Small intestine (tissue), 7 donors: Measurements from ENCODE around the gene RASAL1. TPM values are rescaled to one million over a fixed set of nuclear protein-coding genes. Genes with fewer than 3 reads are reported as not detected.

Experiments used
- DNase-seq, 2 donors: peaks; one replicate each; pipeline versions ENCODE4 v3.0.0 to v3.0.0-alpha.2; 2013
- FAIRE-seq: peaks from 2 replicates; lab custom pipeline; 2012; peaks lifted over from hg19 to GRCh38; lab: Jason Lieb, UNC
- H3K27ac ChIP-seq, 3 donors: one replicate each; pipeline ENCODE4 v1.5.1; 2013; ENCODE audit warnings: low read length in 2 of 3, mild to moderate bottlenecking in 2 of 3, control low read depth in 1 of 3, inconsistent platforms in 1 of 3, low read depth in 1 of 3, moderate library complexity in 1 of 3
- H3K27me3 ChIP-seq, 3 donors: one replicate each; pipeline ENCODE4 v1.6.1; 2013; ENCODE audit warnings: low read length in 3 of 3, inconsistent platforms in 1 of 3; ENCODE audit not compliant: control insufficient read depth in 3 of 3, insufficient read depth in 3 of 3
- H3K36me3 ChIP-seq, 3 donors: one replicate each; pipeline ENCODE4 v1.6.1; 2013; ENCODE audit warnings: low read length in 3 of 3, inconsistent platforms in 1 of 3, low read depth in 1 of 3, mild to moderate bottlenecking in 1 of 3, moderate library complexity in 1 of 3; ENCODE audit not compliant: control insufficient read depth in 3 of 3, insufficient read depth in 2 of 3
- H3K4me1 ChIP-seq, 3 donors: one replicate each; pipeline ENCODE4 v1.6.1; 2013; ENCODE audit warnings: low read length in 2 of 3, inconsistent platforms in 1 of 3, low read depth in 1 of 3, mild to moderate bottlenecking in 1 of 3, moderate library complexity in 1 of 3; ENCODE audit not compliant: control insufficient read depth in 3 of 3, insufficient read depth in 2 of 3
- H3K4me3 ChIP-seq, 3 donors: one replicate each; pipeline ENCODE4 v1.5.1; 2013; ENCODE audit warnings: low read length in 3 of 3, control low read depth in 1 of 3, inconsistent platforms in 1 of 3, low read depth in 1 of 3, mild to moderate bottlenecking in 1 of 3, moderate library complexity in 1 of 3
- H3K9me3 ChIP-seq, 2 donors: one replicate each; pipeline ENCODE4 v1.6.1; 2013; ENCODE audit warnings: low read depth in 1 of 2, low read length in 1 of 2; ENCODE audit not compliant: control insufficient read depth in 2 of 2, insufficient read depth in 1 of 2
- WGBS, 3 donors: extraction: QIAGEN DNeasy Blood & Tissue Kit; methylation state at CpG; one replicate each; pipeline ENCODE4 v1.1.7; 2013; 5-methylcytosine and 5-hydroxymethylcytosine counted together
- polyA plus RNA-seq, 4 donors: library from polyadenylated mRNA; stranded (reverse) in 3 of 4; unstranded in 1 of 4; fragments of 200-250 nt in 3 of 4; fragments of 120-200 nt in 1 of 4; gene quantifications; one replicate each; pipeline versions ENCODE4 v1.2.1 to v1.2.3, GENCODE V29; 2013
- donor health status: healthy with polysubstance abuse.
- donor health status: control.
- donor health status: control.
- donor health status: Bipolar disorder and iron deficiency.
- donor health status: healthy.

The RASAL1 gene
- polyA plus RNA-seq, 4 donors = 0.16 to 0.81 (median 0.55) TPM; not detected in 1

GRCh38 chr12:113077057-113077858 is 58.3 kb downstream of the RASAL1 start:
- no peak for FAIRE-seq
- WGBS, 3 donors = 30 to 48% (median 40%) methylated on average over 56 to 70 of the region's 70 CpGs
- no peak for DNase-seq
- Histone ChIP-seq H3K4me3 (no peak overlapping the region), H3K4me1 (no peaks in the 10 kb centered on the region), H3K27me3 (peaks cover 0 to 21% (median 2%) of the 10 kb centered on the region in 3 donors), H3K36me3 (peaks cover 0 to 4% (median 0%) of the 10 kb centered on the region in 3 donors), H3K27ac (no peak overlapping the region), H3K9me3 (no peaks in the 10 kb centered on the region)

GRCh38 chr12:113075137-113075683 is 60.4 kb downstream of the RASAL1 start:
- no peak for DNase-seq
- H3K27ac ChIP-seq = peak overlapping the region in 1 of 3 donors; percentile 2
- H3K36me3 ChIP-seq = peaks cover 0 to 4% (median 0%) of the 10 kb centered on the region in 3 donors
- no peak for FAIRE-seq
- H3K4me1 ChIP-seq = peaks cover 0 to 2% (median 0%) of the 10 kb centered on the region in 3 donors
- 51 to 63% (median 61%) methylated on average over 6 of the region's 6 CpGs for WGBS, 3 donors
- no peak overlapping the region for H3K4me3 ChIP-seq
- no peaks in the 10 kb centered on the region for H3K9me3 ChIP-seq
- peaks cover 0 to 21% (median 2%) of the 10 kb centered on the region in 3 donors for H3K27me3 ChIP-seq

DNA sequence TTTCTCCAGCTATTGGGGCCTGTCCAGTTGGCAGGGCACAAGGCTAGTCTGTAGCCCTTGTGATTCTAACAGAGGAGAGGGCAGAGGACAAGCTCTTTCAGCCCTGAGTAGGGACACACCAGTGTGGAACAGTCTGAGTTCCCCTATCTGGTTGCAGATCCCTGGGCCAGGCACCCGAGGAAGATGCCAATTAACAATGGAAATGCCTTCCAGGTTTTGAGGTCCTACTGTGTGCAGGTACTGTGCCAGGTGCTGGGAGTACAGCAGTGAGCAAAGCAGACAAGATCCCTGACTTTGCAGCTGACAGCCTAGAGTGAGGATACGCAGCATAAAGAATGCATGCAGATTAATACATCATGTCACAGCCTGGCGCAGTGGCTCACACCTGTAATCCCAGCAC is 62.0 kb downstream of the RASAL1 start:
- DNase-seq (no peak), FAIRE-seq (no peak)
- Histone ChIP-seq H3K27me3 (peaks cover 0 to 14% (median 2%) of the 10 kb centered on the region in 3 donors), H3K27ac (no peak overlapping the region), H3K36me3 (peaks cover 0 to 3% (median 0%) of the 10 kb centered on the region in 3 donors), H3K4me1 (peaks cover 0 to 4% (median 0%) of the 10 kb centered on the region in 3 donors), H3K4me3 (no peak overlapping the region), H3K9me3 (no peaks in the 10 kb centered on the region)
- WGBS, 3 donors = 71 to 82% (median 77%) methylated on average over 3 of the region's 3 CpGs

DNA sequence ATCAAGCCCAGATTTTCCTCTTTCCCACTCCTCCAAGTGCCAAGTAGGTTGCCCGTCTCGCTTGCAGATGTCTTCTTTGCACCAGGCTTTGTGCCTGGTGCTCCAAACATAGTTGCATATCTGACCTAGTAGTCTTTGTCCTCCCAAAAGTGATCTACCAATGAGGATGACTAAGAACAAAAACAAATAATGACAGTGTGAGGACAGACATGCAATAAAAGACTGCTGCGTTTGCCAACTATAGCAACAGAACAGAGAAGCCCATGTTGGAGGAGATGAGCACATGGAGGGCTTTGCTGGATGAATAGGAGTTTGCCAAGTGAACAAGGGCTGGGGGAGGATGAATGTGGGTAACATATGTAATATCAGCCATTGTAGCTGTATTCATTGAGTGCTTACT is 63.4 kb downstream of the RASAL1 start:
- Histone ChIP-seq H3K4me1 (peaks cover 0 to 4% (median 0%) of the 10 kb centered on the region in 3 donors), H3K4me3 (no peak overlapping the region), H3K9me3 (no peaks in the 10 kb centered on the region), H3K27me3 (peaks cover 0 to 7% (median 0%) of the 10 kb centered on the region in 3 donors), H3K36me3 (no peaks in the 10 kb centered on the region), H3K27ac (peak overlapping the region in 1 of 3 donors; percentile 3)
- no peak for DNase-seq
- WGBS, 3 donors = 55 to 73% (median 64%) methylated on average over 3 of the region's 3 CpGs
- FAIRE-seq = no peak

- Histone ChIP-seq H3K36me3 (no peaks in the 10 kb centered on the region), H3K4me1 (peaks cover 0 to 4% (median 0%) of the 10 kb centered on the region in 3 donors), H3K27me3 (peaks cover 0 to 3% (median 0%) of the 10 kb centered on the region in 3 donors), H3K4me3 (no peak overlapping the region), H3K27ac (peak overlapping the region in 2 of 3 donors; percentile 12 to 48), H3K9me3 (no peaks in the 10 kb centered on the region)
- DNase-seq = no peak
- WGBS, 3 donors = 34 to 60% (median 60%) methylated on average over 21 of the region's 21 CpGs
- FAIRE-seq = no peak
Observed at GRCh38 chr12:113071135-113072112, 64.1 kb downstream of the RASAL1 start.

DNA sequence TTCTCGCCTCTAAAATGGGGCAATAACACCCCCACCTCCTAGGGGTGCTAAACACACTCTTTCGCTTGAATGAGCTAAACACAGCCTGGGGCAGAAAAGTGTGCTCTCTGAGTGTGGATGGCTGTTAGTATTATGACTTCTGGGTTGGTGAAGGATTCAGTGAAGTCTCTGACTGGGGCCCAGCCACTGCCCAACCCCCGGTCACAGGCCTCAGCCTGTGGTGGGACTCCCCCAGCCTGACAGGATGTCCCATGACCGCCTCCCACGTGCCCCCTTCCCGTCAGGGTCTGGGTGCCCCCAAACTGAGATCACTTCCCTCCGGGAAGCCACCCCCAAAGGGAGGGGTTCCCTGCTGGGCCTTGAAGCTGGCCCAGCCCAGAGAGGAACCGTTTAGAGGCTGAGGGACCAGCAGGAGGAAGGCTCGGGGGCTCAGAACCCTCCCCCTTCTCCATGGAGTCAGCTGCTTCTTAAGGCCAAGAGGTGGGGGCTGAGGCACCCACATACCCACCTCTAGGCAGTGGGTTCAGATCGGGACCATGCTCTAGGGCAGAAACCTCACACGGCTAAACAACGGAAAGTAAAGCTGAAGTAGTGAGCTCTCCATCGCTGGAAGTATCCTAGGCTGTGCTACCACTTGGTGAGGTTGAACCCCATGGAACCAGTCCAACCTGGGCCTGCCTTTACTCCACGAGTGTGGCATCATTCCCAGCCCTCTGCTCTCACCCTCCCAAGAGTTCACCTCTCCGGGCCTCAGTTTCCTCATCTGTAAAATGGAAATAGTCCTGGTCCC is 65.2 kb downstream of the RASAL1 start:
- 55 to 76% (median 69%) methylated on average over 13 to 15 of the region's 15 CpGs for WGBS, 3 donors
- FAIRE-seq = no peak

DNA sequence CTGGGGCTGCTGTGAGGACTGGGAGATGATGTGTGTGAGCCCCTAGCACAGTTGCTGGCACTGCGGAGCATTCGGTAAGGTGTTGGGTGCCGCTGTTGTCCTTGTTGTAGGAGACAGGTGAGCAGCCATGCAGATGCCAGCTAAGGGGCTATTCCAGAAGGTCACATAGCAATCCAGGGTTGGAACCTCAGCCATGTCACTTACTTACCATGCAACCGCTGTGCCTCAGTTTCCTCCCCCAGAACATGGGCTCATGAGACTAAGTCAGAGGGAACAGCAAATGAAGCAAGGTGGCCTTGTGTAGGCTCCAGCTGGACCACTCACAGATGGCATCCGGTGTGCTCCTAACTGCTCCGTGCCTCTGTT is 65.8 kb downstream of the RASAL1 start:
- DNase-seq (no peak), FAIRE-seq (no peak)
- H3K27ac ChIP-seq = peak overlapping the region in 1 of 3 donors; percentile 1
- 84 to 90% (median 86%) methylated on average over 6 of the region's 6 CpGs for WGBS, 3 donors
- no peaks in the 10 kb centered on the region for H3K36me3 ChIP-seq
- no peak overlapping the region for H3K4me3 ChIP-seq
- peaks cover 0 to 4% (median 0%) of the 10 kb centered on the region in 3 donors for H3K4me1 ChIP-seq
- peaks cover 0 to 3% (median 0%) of the 10 kb centered on the region in 3 donors for H3K27me3 ChIP-seq
- H3K9me3 ChIP-seq = no peaks in the 10 kb centered on the region

More for the DNA sequence above, 65.2 kb downstream of the RASAL1 start:
- peaks cover 0 to 3% (median 0%) of the 10 kb centered on the region in 3 donors for H3K27me3 ChIP-seq
- DNase-seq = no peak
- peak overlapping the region in 2 of 3 donors; percentile 18 to 24 for H3K27ac ChIP-seq
- H3K36me3 ChIP-seq = no peaks in the 10 kb centered on the region
- H3K4me1 ChIP-seq = peaks cover 0 to 4% (median 0%) of the 10 kb centered on the region in 3 donors
- H3K9me3 ChIP-seq = no peaks in the 10 kb centered on the region
- H3K4me3 ChIP-seq = no peak overlapping the region
